ENCODE data around the gene DHRS12.

DHRS12 gene

GRCh38 chr13:51759240-51759639 lies 44.7 kb downstream of the DHRS12 start:
- no peak overlapping the region for H3K4me3 ChIP-seq (ENCODE audit: low read depth, low read length)
- POLR2A ChIA-PET = interaction anchor here (2.4 kb wide), 1 partner anchor 306 kb away, joined by 9 read pairs; the partner anchor contains the start of gene INTS6
- no peak for DNase-seq (ENCODE audit: low read depth, low spot score)
- CTCF ChIA-PET = no interaction called here
- TF ChIP-seq, protein P1, sequence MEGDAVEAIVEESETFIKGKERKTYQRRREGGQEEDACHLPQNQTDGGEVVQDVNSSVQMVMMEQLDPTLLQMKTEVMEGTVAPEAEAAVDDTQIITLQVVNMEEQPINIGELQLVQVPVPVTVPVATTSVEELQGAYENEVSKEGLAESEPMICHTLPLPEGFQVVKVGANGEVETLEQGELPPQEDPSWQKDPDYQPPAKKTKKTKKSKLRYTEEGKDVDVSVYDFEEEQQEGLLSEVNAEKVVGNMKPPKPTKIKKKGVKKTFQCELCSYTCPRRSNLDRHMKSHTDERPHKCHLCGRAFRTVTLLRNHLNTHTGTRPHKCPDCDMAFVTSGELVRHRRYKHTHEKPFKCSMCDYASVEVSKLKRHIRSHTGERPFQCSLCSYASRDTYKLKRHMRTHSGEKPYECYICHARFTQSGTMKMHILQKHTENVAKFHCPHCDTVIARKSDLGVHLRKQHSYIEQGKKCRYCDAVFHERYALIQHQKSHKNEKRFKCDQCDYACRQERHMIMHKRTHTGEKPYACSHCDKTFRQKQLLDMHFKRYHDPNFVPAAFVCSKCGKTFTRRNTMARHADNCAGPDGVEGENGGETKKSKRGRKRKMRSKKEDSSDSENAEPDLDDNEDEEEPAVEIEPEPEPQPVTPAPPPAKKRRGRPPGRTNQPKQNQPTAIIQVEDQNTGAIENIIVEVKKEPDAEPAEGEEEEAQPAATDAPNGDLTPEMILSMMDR (IDR thresholded peaks at IDR 0.05; ENCODE audit: insufficient read depth, low read length, missing control alignments) = no peak

- DNase-seq (ENCODE audit: low read depth, low spot score) = no peak
- CTCF ChIA-PET = interaction anchor here (0.6 kb wide), 1 partner anchor 138 kb away, joined by 4 read pairs; no protein-coding TSS in a partner anchor
- POLR2A ChIA-PET = interaction anchor here (0.7 to 2.4 kb wide), 2 partner anchors 306 kb away, joined by 5 to 9 read pairs; partner anchors contain the start of gene INTS6
- TF ChIP-seq, protein P1 (IDR thresholded peaks at IDR 0.05; ENCODE audit: insufficient read depth, low read length, missing control alignments) = no peak
- H3K4me3 ChIP-seq (ENCODE audit: low read depth, low read length) = no peak overlapping the region
Measured at GRCh38 chr13:51758691-51759090, 45.3 kb downstream of the DHRS12 start.

DNA sequence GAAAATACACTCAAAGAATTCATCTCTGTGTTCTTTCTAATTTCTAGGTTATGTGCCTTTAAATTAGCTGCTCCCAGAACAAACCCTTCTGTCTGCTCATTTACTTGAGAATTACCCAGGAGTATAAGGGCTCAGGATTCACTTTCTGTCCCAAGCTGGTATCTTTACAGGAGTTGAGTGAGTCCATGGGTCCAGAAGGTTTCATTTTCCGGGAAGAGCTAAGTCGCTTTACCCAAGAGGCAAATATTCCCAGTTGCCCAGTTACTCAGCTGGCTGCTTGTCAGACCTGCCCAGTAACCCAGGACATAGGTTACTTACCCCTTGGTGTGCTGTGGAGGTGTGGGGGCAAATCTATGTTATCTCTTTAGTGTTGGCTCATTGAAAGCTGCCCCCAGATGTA lies 47.3 kb downstream of the DHRS12 start:
- POLR2A ChIA-PET = interaction anchor here (1.3 kb wide), 1 partner anchor 303 kb away, joined by 6 read pairs; the partner anchor contains the start of gene INTS6
- CTCF ChIA-PET = interaction anchor here (0.7 to 1.5 kb wide), 4 partner anchors 21 to 324 kb away, joined by 3 to 5 read pairs (median 4); no protein-coding TSS in a partner anchor

GRCh38 chr13:51747438-51748434 lies 56.2 kb downstream of the DHRS12 start:
- no peak overlapping the region for H3K4me3 ChIP-seq (ENCODE audit: low read depth, low read length)
- TF ChIP-seq, protein P1 (IDR thresholded peaks at IDR 0.05; ENCODE audit: insufficient read depth, low read length, missing control alignments) = no peak
- no peak for DNase-seq (ENCODE audit: low read depth, low spot score)
- POLR2A ChIA-PET = no interaction called here
- CTCF ChIA-PET = interaction anchor here (1.5 kb wide), 1 partner anchor 33 kb away, joined by 5 read pairs; no protein-coding TSS in a partner anchor

More for the DNA sequence above, 47.3 kb downstream of the DHRS12 start:
- no peak for DNase-seq (ENCODE audit: low read depth, low spot score)
- H3K4me3 ChIP-seq (ENCODE audit: low read depth, low read length) = no peak overlapping the region
- TF ChIP-seq, protein P1 (IDR thresholded peaks at IDR 0.05; ENCODE audit: insufficient read depth, low read length, missing control alignments) = no peak

- ChIA-PET POLR2A (no interaction called here), CTCF (interaction anchor here (0.8 kb wide), 1 partner anchor 15 kb away, joined by 3 read pairs; no protein-coding TSS in a partner anchor)
- H3K4me3 ChIP-seq (ENCODE audit: low read depth, low read length) = no peak overlapping the region
- TF ChIP-seq, protein P1 (IDR thresholded peaks at IDR 0.05; ENCODE audit: insufficient read depth, low read length, missing control alignments) = no peak
- no peak for DNase-seq (ENCODE audit: low read depth, low spot score)
Measured at GRCh38 chr13:51746802-51747201, 57.2 kb downstream of the DHRS12 start.

DNA sequence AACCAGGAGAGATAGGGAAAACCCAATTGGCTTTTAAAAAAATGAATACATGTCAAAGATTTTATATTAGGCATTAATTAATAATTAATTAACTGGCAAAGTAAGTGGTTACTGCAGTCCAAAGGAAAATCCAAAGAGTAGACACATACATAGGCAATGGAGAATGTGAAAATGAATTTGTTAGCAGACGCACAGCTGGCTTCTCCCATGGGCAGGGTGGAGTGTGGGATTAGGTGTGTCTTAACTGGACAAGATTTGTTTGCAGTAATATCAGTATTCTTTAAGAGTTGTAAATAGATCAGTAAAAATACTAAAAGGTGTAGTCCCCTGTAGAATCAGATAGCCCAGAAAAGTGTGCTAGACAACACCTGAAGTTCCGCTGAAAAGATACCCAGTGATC lies 58.7 kb downstream of the DHRS12 start:
- ChIA-PET CTCF (interaction anchor here (1.1 to 1.3 kb wide), 2 partner anchors 13 to 15 kb away, joined by 3 to 7 read pairs; no protein-coding TSS in a partner anchor), POLR2A (no interaction called here)
- TF ChIP-seq, protein P1 (IDR thresholded peaks at IDR 0.05; ENCODE audit: insufficient read depth, low read length, missing control alignments) = no peak
- H3K4me3 ChIP-seq (ENCODE audit: low read depth, low read length) = no peak overlapping the region
- no peak for DNase-seq (ENCODE audit: low read depth, low spot score)
